Measurements from ENCODE around the gene DMXL2.
"Not testable (repeated sequence)": the region's sequence is repeated elsewhere in the genome, so short reads cannot be mapped to it uniquely, and the experiment has no call there.

Gene DMXL2

GRCh38 chr15:51424780-51425179, 197.8 kb downstream of the DMXL2 start:
- H3K4me3 ChIP-seq (replicated peaks in 1 of 2; ENCODE audit: low read depth in 2 of 2, low read length in 2 of 2) = no peak overlapping the region
- TF ChIP-seq CTCF (IDR thresholded peaks at IDR 0.05; ENCODE audit: low read depth, low read length) = no peak
- DNase-seq (ENCODE audit: low read depth in 2 of 2) = no peak

- not testable (repeated sequence) for H3K4me3 ChIP-seq (replicated peaks in 1 of 2; ENCODE audit: low read depth in 2 of 2, low read length in 2 of 2); DNase-seq (ENCODE audit: low read depth in 2 of 2)
These were observed 199.5 kb downstream of the DMXL2 start for GRCh38 chr15:51423040-51423439.

GRCh38 chr15:51416129-51416528, 206.4 kb downstream of the DMXL2 start:
- H3K4me3 ChIP-seq (replicated peaks in 1 of 2; ENCODE audit: low read depth in 2 of 2, low read length in 2 of 2) = no peak overlapping the region
- no peak for TF ChIP-seq CTCF (IDR thresholded peaks at IDR 0.05; ENCODE audit: low read depth, low read length)
- DNase-seq (ENCODE audit: low read depth in 2 of 2) = no peak

- H3K4me3 ChIP-seq (replicated peaks in 1 of 2; ENCODE audit: low read depth in 2 of 2, low read length in 2 of 2) = no peak overlapping the region
- no peak for DNase-seq (ENCODE audit: low read depth in 2 of 2)
- TF ChIP-seq CTCF (IDR thresholded peaks at IDR 0.05; ENCODE audit: low read depth, low read length) = no peak
These were observed 208.2 kb downstream of the DMXL2 start for GRCh38 chr15:51414256-51414860.

GRCh38 chr15:51405693-51406523, 216.7 kb downstream of the DMXL2 start:
- no peak for TF ChIP-seq CTCF (IDR thresholded peaks at IDR 0.05; ENCODE audit: low read depth, low read length)
- DNase-seq (ENCODE audit: low read depth in 2 of 2) = no peak
- H3K4me3 ChIP-seq (replicated peaks in 1 of 2; ENCODE audit: low read depth in 2 of 2, low read length in 2 of 2) = no peak overlapping the region

GRCh38 chr15:51403946-51404695, 218.4 kb downstream of the DMXL2 start:
- no peak for TF ChIP-seq CTCF (IDR thresholded peaks at IDR 0.05; ENCODE audit: low read depth, low read length)
- DNase-seq (ENCODE audit: low read depth in 2 of 2) = no peak
- no peak overlapping the region for H3K4me3 ChIP-seq (replicated peaks in 1 of 2; ENCODE audit: low read depth in 2 of 2, low read length in 2 of 2)

All from cardiac fibroblast (primary cell).